Lower leg skin (tissue), 4 donors: ENCODE results near the gene SIGLEC11. TPM values are rescaled to one million over a fixed set of nuclear protein-coding genes. Genes with fewer than 3 reads are reported as not detected.
"Not testable (repeated sequence)": the region's sequence is repeated elsewhere in the genome, so short reads cannot be mapped to it uniquely, and the experiment has no call there.

Experiments
- DNase-seq, 2 donors: peaks; one replicate each; pipeline ENCODE4 v3.0.0-alpha.2; 2019; ENCODE audit warnings: low spot score in 2 of 2
- H3K4me3 ChIP-seq: fragments of 200-600 bp; sonication (generic); 2 replicates; pipeline ENCODE4 v1.5.1; 2017; ENCODE audit warnings: mild to moderate bottlenecking, low read depth; ENCODE audit not compliant: poor library complexity, severe bottlenecking
- CTCF ChIP-seq, 3 donors: fragments of 450-650 bp; IDR thresholded peaks; one replicate each; pipeline ENCODE4 v1.5.1; 2016; ENCODE audit warnings: antibody characterized with exemption in 3 of 3, mild to moderate bottlenecking in 3 of 3, moderate library complexity in 2 of 3
- POLR2A ChIP-seq, 2 donors: fragments of 450-650 bp; IDR thresholded peaks; one replicate each; pipeline ENCODE4 v1.6.1; 2016 to 2017; ENCODE audit warnings: antibody characterized with exemption in 2 of 2, mild to moderate bottlenecking in 1 of 2, moderate library complexity in 1 of 2
- WGBS, 2 donors: methylation state at CpG; one replicate each; pipeline ENCODE4 v1.1.5; 2018; 5-methylcytosine and 5-hydroxymethylcytosine counted together
- intact Hi-C: fragments of 100-400 bp; cut with DNase I; formaldehyde crosslinking; loops from one replicate; pipeline ENCODE4 v1.15.0; 2023; ENCODE audit warnings: low total_unique reads
- total RNA-seq, 4 donors: library from RNA; depleted of rRNA; stranded (reverse); fragments of >200 nt; gene quantifications; one replicate each; pipeline ENCODE4 v1.1.0, GENCODE V29; 2016

The SIGLEC11 gene
- total RNA-seq, 4 donors from 2014 or later = 0.13 to 0.63 TPM; not detected in 2

DNA sequence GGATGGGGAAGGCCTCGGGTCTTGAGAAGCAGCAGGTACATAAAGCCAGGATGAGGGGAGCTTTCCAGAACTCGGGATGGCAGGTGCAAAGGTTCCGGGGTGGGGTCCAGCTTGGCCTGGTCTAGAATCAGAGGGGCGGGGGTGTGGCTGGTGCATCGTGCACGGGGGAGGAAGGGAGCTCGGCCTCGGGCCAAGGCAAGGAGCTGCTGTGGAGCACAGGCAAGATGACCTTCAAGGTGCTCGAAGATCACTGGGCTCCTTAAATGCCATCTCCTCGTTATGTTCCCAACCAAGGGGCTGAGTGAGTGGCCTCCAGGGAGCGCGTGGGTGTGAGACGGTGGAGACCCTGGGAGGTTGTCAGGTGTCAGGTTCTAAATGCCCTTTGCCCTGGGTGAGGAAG, 16.1 kb upstream of the SIGLEC11 start:
- 88 to 91% methylated on average over 13 of the region's 13 CpGs for WGBS, 2 donors
- intact Hi-C loops = no loop called here
- no peak for DNase-seq
- TF ChIP-seq POLR2A (IDR thresholded peaks at IDR 0.05) (no peak), CTCF (IDR thresholded peaks at IDR 0.05) (no peak)
- no peak overlapping the region for H3K4me3 ChIP-seq

- no peak for DNase-seq
- intact Hi-C loops = no loop called here
- H3K4me3 ChIP-seq = no peak overlapping the region
- 75 to 90% methylated on average over 3 of the region's 3 CpGs for WGBS, 2 donors
- no peak for TF ChIP-seq POLR2A (IDR thresholded peaks at IDR 0.05)
- TF ChIP-seq CTCF (IDR thresholded peaks at IDR 0.05) = no peak
These were observed 15.5 kb upstream of the SIGLEC11 start for GRCh38 chr19:49976496-49976895.

DNA sequence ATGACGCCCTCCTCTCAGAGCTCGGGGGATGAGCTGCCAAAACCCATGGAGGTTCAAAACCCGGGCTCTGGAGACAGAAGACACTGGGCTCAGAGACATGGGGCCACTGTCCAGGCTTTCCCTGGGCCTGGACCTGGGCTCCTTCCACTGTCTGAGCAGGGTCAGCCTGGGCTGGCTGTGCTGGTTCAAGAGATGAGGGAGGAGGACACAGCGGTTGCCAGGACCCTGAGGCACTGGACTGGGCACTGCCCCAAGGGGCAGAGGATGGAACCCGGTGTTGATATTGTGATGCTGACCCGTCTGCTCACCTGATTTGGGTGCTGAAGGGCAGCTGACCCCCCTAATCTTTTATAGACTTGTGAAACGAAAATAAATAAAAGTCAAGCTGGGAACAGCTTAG, 14.1 kb upstream of the SIGLEC11 start:
- DNase-seq = no peak
- TF ChIP-seq POLR2A (IDR thresholded peaks at IDR 0.05) (no peak), CTCF (IDR thresholded peaks at IDR 0.05) (no peak)
- intact Hi-C loops = no loop called here
- no peak overlapping the region for H3K4me3 ChIP-seq
- WGBS, 2 donors = 69 to 86% methylated on average over 6 to 7 of the region's 7 CpGs

DNA sequence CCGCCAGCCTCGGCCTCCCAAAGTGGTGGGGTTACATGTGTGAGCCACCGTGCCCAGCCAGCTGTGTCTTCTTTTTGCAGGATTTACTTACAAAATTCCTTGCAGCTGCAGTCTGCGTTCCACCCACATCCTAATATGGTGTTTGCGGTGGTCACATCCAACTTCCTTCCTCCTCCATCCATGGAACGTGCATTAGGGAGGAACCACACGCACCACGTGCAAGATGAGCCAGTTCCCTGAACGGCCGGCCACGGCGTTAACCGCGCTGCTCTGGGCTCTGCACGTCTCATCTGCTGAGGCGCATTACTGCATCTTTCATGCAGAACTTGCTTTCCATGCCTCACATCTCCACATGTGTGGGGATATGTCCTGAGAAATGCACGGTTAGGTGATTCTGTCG, 13.0 kb upstream of the SIGLEC11 start:
- 86 to 88% methylated on average over 18 of the region's 18 CpGs for WGBS, 2 donors
- intact Hi-C loops = no loop called here
- DNase-seq = peak in 1 of 2 donors; percentile 43
- TF ChIP-seq CTCF (IDR thresholded peaks at IDR 0.05) (no peak), POLR2A (IDR thresholded peaks at IDR 0.05) (no peak)
- H3K4me3 ChIP-seq = no peak overlapping the region

DNA sequence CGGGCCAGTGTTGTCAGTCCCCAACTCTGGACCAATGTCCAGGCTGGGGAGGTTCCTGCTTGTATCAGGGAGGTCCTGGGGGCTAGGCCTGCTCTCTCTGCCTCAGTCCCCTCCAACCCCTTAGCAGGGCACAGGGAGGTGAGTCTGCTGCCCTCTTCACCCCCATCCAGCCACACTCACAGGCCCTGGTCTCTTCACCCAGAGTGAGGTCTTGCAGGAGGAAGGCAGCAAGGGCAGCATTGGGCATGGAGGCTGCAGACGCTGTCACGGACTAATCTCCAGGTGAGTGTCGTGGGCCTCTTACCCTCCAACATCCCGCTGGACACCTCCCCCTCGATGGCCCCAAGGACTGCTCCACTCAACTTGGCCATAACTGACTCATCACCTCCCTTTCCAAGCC, 11.9 kb upstream of the SIGLEC11 start:
- DNase-seq = no peak
- intact Hi-C loops = no loop called here
- no peak overlapping the region for H3K4me3 ChIP-seq
- 86% methylated on average over 6 of the region's 6 CpGs for WGBS, 2 donors
- TF ChIP-seq CTCF (IDR thresholded peaks at IDR 0.05) (no peak), POLR2A (IDR thresholded peaks at IDR 0.05) (no peak)

DNA sequence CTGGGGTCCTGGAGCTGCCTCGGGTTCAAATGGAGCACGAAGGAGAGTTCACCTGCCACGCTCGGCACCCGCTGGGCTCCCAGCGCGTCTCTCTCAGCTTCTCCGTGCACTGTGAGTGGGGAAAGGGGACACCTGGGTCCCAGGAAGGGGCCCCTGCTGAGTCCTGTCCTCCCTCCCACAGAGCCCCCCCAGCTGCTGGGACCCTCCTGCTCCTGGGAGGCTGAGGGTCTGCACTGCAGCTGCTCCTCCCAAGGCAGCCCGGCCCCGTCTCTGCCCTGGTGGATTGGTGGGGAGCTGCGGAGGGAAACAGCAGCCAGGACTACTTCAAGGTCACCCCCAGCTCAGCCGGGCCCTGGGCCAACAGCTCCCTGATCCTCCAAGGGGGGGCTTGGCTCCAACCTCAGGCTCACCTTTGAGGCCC, 11.0 kb upstream of the SIGLEC11 start:
- TF ChIP-seq CTCF (IDR thresholded peaks at IDR 0.05) = no peak
- TF ChIP-seq POLR2A (IDR thresholded peaks at IDR 0.05) = no peak
- intact Hi-C loops = no loop called here
- WGBS, 2 donors = 73 to 78% methylated on average over 7 to 12 of the region's 12 CpGs
- no peak overlapping the region for H3K4me3 ChIP-seq
- no peak for DNase-seq

GRCh38 chr19:49969355-49969754, 8.4 kb upstream of the SIGLEC11 start:
- 30 to 39% methylated on average over 2 to 4 of the region's 9 CpGs for WGBS, 2 donors
- DNase-seq, H3K4me3 ChIP-seq, intact Hi-C loops: not testable (repeated sequence)
